Superior temporal gyrus (tissue), 1 donor: Measurements from ENCODE around the gene SERBP1.
A peak's percentile ranks its signal among the peaks of the same experiment; 100 is the strongest.
"Not testable (repeated sequence)": the region's sequence is repeated elsewhere in the genome, so short reads cannot be mapped to it uniquely, and the experiment has no call there.

Experiments used
- DNase-seq: peaks from one replicate; pipeline ENCODE4 v3.0.0-alpha.2; 2016; ENCODE audit errors: extremely low spot score

SERBP1 gene

DNA sequence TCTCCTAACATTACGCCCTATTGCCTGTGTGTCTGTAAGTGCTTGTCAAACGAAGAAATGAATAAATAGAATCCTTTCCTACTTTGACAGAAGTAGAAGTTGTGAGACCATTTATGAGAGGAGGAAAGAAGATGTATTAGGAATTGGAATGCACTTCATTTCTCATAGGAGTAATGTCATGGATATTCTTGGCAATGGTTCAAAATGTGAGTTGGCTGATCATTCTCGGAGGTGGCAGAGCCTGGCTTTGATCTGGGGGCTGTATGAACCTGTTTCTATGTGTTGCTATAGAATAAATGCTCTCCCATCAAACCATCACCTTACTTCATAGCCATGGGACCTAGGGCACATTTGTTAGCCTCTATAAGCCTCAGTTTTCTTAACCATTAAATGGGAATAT, 10.1 kb upstream of the SERBP1 start:
- DNase-seq, result no peak

DNA sequence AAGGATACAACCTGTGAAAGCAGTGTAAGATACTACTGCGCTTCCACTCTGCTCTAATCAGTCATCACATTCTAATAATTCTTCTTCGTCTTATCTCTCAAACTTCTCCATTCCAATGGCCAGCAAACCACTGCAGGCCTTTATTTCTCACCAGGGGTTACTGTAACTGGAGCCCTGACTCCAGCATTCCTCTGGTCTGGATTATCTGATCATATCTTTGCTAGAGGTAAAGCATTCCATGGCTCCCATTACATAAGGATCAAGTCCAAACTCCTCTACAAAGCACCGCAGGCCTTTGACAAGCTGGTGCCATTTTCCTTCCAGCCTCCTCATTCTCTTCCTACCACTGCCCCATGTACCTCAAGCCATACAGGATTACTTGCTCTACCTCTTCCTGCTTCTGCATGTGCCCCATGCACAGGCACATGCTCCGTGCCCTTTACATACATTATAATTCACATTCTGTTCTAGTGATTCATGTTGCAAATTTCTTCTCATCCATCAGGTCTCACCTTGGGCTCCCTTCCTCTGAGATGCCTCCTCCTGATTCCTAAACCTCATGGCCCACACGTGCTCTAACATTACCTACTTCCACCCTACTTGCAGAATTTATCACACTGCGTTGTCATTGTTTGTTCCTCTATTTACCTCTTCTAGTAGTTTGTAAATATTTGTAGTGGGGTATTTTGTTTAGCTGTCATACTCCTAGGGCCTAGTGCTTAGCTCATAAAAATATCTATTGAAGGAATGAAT, 9.3 kb upstream of the SERBP1 start:
- DNase-seq, result no peak

DNA sequence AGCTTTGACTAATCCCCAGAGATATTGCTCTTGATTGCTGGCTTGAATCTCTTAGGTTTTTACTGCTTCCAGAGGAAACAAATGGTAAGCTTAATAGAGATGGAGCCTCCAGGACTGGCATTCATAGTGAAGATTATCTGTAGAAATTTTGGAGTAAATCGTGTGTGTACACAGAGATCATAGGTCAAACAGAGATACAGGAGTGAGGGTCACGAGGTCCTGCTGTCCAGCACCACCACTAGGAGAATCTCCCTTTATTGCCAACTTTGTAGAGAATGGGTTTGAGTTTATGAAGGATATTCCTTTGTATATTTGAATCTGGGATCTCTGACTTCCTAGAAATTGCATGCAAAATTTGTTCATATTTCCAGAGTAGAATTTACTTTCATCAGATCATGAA, 7.8 kb upstream of the SERBP1 start:
- DNase-seq, result no peak

DNA sequence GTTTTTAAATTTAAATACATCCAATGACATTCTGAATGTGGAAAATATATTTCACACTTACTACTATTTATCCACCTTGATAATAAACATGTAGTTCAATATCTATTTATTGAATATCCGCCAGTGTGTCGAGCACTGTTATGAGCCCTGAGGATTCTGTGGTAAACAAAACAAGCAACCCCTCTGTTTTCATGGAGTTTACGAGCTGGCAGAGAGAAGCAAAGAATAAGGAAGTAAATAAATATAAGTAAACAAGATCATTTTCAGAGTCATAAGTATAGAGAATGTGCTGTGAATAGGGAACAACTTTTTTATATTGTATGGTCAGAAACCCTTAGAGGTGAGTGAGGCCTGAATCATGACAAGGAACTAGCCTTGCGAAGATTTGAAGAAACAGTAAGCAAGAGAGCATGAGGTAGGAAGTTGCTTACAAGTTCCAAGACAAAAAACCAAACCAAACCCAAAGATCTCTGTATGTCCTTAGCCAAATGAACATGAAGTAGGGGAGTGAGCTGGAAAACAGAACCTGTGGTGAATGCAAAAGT, 6.4 kb upstream of the SERBP1 start:
- DNase-seq, result no peak

DNA sequence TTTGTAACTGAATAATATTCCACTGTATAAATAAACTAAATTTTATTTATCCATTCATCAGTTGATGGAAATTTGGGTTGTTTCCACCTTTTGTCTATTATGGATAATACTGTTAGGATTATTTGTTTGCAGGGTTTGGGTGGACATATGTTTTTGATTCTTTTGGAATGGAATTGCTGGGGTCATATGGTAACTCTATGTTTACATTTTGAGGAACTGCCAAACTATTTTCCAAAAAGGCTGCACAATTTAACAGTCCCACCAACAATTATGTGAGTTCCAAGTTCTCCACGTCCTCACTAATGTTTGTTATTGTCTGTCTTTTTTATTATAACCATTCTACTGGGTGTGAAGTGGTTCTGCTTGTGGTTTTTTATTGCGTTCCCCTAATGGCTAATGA, 4.3 kb upstream of the SERBP1 start:
- DNase-seq, result no peak

DNA sequence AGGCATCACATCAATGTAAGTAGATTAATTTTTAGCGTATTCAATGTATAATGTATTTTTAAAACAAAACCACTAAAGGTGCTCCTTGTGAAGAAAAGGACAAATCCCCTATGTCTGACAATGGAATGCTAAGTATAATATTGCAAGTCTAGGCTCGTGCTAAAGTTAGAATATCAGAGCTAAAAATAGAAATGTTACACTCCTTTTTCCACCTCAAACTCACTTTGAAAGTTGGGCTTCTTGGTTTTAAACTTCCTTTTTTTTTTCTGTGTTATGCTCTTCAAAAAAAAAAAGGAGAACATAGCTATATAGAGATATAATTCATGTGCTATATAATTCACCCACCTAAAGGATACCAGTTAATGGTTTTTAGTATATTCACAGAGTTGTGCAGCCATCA, 3.6 kb upstream of the SERBP1 start:
- no peak for DNase-seq

DNA sequence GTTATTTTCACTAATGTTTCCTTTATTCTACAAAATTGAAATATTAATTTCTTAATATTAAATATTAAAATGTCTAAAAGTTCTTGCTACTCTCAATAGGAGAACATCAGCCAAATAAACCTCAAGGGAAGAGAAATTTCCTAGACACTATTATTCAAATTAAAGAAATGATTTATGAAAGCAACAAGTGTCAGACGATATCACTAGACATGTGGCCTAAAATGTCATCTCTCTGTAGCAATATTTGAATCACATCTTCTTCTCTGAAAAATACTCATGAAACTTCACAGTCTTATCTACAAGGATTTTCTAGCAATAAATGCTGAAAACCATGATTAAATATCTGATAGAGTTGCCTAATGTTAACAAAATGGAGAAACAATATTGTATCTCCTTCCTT, 2.5 kb upstream of the SERBP1 start:
- no peak for DNase-seq

DNA sequence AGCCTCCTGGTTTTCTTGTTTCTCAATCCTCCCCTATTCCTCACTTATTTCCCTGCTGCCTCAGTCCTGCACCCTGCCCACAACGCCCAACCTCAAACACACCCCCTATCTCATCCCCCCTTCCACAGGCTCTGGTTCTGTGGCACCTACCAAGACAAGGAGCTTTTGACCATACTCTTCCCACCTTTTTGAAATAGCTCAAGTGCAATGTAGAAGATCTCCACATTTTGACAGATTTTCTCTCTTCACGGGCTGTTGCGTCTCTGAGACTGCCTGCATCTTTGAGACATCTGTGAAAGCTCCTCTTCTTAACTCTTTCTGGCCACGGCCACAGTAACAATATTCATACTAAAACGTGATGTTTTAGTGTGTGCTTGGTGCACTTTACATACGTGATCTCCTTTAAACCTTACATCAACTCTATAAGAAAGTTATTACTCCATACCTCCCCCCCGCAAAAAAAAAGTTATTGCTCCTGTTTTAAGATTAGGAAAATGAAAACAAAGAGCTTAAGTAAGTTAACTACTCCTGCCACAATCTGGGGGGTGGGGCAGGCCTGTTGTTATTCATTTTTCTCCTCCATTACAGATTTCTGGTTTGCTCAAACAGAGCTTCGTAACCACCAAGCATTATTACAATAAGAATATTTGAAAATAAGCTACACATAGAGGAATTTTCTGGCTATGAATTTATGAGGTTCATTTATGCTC, 1.8 kb upstream of the SERBP1 start:
- no peak for DNase-seq

DNA sequence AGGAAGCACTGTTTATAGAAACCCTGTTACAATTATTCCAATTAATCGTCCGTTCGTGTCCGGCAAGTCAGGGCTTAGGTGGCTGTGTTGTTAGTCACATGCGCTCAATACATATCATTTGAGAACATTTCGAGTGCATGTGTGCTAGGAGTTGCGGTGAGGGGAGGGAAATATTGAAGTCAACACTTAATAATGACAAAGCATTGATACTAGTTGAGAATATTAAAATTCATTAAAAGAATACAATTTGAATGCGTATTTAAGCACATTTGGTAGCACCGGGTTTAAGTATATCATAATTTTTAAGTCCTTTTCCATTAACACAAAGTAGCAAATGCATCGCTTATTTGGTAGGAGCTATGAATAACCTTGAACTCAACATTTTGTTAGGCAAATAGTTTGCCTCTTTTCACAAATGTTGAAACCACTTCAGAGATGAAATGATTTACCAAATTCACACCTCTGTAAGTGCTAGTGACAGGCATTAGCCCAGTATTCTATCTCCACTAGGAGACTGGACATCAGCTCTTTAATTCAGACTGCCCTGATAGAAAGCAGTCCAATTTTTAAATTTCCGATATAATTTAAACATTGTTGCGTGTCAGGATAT, 1.1 kb upstream of the SERBP1 start:
- no peak for DNase-seq

DNA sequence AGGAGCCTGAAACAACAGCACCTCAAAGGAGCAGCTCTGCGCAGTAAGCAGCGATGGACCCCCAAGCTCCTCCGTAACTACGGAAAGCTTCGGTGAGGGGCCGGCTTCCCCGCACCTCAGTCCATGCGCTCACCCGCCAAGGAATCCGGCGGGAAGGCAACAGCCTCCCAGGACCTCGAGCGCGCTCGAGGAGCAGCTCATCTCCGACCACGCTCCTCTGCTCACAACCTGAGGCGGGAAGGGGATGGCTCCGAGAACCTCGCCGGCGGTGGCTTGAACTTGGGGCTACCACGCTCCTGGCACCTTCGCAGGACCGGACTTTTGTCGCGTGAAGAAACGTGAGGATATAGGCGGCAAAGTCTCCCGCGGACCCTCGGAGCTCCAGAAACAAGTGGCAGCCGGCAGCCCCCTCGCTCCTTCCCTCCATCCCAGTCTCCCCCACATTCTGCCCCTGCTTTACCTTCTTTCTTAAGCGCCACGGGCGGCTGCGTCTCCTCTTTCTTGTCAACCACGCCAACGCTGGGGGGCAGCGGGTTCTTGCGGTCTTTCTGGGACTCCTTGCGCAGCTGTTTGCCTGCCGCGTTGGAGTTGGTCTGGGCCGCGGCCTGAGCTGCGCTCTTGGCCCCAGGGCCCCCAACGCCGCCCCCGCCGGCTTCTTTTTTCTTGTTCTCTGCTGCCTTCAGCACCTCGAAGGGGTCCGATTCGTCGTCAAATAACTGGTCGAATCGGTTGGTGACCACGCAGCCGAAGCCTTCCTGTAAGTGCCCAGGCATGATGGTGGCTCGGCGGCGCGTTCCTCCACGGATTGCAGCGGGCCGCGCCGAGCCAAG, 459 bp downstream of the SERBP1 start:
- peak; percentile 29 for DNase-seq

DNA sequence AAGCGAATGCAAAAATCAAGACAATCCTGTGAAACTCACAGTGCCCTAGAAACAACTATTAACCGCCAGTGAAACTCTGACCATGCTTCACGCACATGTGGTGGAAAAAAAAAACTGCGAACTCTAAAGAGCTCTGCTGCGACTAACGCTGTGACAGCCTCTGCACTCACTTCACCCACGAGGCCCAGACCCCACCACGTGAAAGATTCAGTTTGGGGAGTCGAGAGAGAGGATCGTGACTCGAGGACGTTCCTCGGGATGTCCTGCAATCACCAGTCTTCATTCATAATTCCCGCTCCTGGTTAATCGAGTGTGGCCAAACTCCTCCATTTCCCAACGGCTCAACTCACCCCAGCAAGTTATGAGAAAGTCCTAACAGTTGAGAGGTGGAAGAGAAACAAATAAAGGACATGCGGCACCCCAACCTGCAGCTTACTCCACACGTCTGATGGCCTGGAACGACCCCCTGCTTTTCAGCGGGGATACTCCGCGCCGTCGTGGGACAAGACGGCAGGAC, 1.1 kb downstream of the SERBP1 start:
- peak; percentile 37 for DNase-seq

DNA sequence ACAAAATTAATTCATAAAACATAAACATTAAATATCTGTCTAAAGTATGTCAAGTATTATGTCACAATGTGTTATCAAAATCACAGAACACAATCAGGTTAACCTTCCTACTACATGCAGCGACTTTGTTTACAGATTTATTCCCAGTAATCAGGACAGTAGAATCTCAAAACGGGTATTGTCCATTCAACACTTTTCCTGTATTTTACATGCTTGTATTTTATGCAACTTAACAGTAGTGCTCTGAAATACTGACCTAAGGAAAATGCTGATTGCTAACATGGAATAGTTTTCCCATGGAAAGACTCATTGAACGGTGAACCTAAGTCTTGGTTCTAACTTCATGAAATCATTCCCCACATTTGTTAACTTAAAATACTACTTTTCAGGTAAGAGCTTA, 2.3 kb downstream of the SERBP1 start:
- DNase-seq, result peak; percentile 29

DNA sequence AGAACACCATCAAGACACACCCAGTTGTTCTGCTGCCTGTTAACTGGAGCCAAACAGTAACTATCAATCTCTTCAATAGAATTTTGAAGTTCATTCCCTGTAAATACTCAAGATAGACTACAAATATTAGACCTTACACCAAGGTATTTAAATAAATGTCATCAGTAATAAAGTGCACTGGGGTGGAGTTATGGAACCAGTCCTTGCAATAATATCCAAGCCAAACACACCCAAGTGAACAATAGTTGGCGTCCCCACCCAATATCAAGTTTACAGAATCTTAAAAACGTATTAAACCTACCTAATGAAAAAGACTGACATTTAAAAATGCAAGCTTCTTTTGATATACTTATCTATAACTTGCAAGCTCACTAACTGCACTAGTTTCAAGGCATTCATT, 2.7 kb downstream of the SERBP1 start:
- no peak for DNase-seq

DNA sequence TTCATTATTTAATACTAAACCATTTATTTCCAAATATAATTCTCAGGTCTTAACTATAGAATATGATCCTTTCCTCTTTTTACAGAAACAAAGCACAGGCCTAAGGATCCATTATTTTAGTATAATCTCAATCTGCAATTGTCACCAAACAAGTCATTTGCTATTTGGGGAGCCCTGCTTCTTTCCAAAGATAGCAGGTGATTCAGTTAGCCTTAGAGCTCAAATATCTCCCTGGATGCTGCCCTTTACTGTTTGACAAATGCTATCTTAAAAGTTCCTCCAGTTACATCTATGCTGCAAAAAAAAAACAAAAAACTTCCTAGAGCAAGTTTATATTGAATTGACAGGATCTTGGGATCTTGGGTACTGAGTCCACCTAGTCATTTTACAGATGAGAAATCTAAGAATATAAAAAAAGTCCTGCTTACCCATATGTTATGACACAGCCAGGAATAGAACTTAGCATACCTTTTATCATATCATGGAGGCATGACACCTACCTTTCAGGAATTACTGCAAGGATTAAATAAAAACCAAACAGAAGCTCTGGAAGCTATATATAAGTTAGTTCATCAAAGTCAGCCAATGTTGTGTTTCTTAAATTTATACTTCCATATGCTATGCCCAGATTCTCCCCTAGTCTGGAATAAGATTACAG, 9.2 kb downstream of the SERBP1 start:
- no peak for DNase-seq

DNA sequence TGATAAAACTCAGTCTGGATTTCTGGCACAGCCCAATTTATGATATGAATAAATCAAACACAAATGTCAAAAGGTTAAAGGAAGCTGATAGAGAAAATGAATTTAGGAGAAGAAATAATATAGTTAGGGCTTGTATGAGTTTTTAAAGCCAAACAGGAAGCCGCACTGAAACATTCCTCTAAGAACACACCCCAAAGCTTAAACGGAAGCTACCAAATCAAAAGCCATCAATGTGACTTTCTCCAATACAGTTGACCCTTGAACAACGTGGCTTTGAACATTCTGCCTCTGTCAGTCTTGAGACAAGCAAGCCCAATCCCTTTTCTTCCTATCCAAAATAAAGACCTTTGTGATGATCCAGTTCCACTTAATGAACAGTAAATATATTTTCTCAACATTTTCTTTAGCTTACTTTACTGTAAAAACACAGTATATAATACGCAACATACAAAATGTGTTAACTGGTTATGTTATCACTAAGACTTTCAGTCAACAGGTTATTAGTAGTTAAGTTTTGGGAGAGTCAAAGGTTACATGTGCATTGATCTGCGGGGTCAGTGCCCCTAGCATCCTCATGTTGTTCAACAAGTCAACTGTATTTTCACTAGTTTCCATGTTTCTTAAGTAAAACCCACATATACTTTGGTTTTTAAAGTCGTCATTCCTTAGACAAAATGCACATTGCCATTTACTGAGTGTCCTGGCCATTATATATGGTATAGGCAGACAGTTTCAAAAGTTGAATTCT, 11.2 kb downstream of the SERBP1 start:
- no peak for DNase-seq

DNA sequence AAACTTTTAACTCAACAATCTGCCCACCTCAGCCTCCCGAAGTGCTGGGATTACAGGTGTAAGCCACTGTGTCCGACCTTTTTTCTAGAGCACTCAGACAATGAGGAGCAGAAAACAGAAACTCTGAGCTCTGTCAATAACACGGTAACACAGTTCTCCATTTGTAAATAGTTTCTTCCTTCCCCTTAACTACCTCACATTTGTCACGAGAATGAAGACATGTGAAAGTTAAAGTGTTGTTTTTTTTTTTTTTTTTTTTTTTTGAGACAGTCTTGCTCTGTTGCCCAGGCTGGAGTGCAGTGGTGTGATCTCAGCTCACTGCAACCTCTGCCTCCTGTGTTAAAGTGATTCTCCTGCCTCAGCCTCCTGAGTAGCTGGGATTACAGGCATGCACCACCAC, 12.5 kb downstream of the SERBP1 start:
- DNase-seq, result not testable (repeated sequence)

DNA sequence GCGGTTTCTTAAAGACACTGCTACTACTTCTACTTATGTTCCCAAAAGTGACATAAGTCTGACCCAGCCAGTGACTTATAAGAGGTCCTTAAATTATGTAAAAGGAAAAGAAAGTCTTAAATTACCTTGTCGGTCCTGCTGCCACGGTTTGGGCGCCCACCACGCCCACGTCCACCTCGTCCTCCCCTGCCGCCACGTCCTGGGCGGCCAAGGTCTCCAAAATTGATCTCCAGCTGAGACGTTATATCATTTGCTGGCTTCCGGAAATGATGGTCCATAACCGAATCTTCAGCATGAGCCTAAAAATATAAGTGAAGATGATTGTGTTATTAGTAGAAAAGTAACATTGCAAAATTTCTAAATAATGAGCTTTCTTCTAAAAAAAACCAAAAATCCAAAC, 15.2 kb downstream of the SERBP1 start:
- no peak for DNase-seq

DNA sequence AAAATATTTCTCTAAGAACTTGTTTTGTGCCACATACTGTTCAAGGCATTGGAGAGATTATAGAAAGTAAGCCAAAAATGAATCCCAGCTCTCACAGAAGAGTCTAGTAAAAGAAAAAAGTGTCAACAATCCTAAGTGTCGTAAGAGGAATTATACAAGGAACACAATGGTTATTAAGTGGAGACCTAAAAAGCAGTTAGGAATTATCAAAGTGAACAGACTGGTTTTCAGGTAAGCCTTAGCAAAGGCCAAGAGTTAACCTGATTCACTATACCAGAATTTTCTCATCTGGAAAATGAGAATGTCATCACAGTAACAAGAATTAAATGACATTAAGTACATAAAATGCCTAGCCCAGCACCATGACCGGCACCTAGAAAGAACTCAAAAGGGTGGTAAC, 15.6 kb downstream of the SERBP1 start:
- no peak for DNase-seq

DNA sequence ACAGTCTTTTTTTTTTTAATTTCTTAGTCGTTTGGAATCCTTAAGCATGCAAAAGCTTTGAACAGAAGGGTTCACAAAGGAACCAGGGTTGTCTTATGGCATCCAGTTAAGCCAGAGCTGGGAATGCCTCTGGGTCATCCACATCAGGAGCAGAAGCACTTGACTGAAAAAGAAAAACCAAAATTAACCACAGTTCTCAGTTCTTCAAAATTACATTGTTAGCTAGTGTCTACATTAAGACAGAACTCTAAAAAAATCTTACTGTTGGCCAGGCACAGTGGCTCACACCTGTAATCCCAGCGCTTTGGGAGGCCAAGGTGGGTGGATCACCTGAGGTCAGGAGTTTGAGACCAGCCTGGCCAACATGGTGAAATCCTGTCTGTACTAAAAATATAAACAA, 17.1 kb downstream of the SERBP1 start:
- not testable (repeated sequence) for DNase-seq

DNA sequence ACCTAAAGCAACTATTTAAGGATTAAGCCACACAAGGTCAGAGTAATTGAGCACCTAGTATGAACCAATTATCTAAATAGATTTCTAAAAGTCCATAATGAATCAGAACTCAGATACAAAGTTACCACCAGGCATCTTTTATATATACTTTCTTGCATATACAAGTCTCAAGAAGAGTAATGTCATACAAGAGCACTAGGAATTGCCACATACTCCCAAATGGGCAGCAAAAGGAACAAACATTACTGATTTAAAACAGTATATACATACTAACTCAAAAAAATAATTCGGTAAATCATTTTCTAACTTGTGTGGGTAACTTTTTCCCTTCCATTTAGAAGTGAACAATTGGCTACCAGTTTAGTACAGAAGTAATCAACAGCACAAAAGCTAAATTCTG, 22.1 kb downstream of the SERBP1 start:
- DNase-seq, result no peak
